HCT116 (cell line): Measurements from ENCODE around the gene IQCB1. TPM values are rescaled to one million over a fixed set of nuclear protein-coding genes. Genes with fewer than 3 reads are reported as not detected.
"Not testable (repeated sequence)": the region's sequence is repeated elsewhere in the genome, so short reads cannot be mapped to it uniquely, and the experiment has no call there.

Experiments
- ATAC-seq: fragments of 200-7000 bp; cut with Tn5 transposase; 2 replicates; pipeline ENCODE4 v1.9.1; 2020; ENCODE audit warnings: mild to moderate bottlenecking, moderate library complexity
- BruUV-seq: library from RNA; stranded (reverse); fragments of 400-500 nt; replicated peaks from 2 replicates; lab custom pipeline; 2021; lab: Mats Ljungman, UMichigan
- CTCF ChIA-PET: fragments of 300-600 bp; sonication (Branson Sonifier 250); formaldehyde crosslinking; loops from one replicate; lab custom pipeline; 2021; ENCODE audit warnings: antibody characterized with exemption; lab: Charles Lee
- POLR2A ChIA-PET: fragments of 300-600, 350-600 bp; sonication (Branson Sonifier 250); formaldehyde crosslinking; loops from one replicate; lab custom pipeline; 2021; ENCODE audit warnings: antibody characterized with exemption; lab: Charles Lee
- RAD21 ChIA-PET, 2 experiments: fragments of 300-600 bp; sonication (Branson Sonifier 250); formaldehyde crosslinking; loops; one replicate each; lab custom pipeline; 2023; ENCODE audit warnings: low total read pairs in 2 of 2; ENCODE audit not compliant: uncharacterized antibody in 2 of 2, unreplicated experiment in 2 of 2, low non-redundant PET in 1 of 2; lab: Charles Lee
- DNase-seq: peaks from one replicate; pipeline ENCODE4 v3.0.0-alpha.2; 2010; ENCODE audit warnings: low read depth, low spot score
- H2AFZ ChIP-seq: fragments of 200-600 bp; shearing (Covaris generic), sonication (generic); 2 replicates; pipeline ENCODE4 v1.6.1; 2017; ENCODE audit warnings: low read depth, mixed run types, mixed read lengths, antibody characterized with exemption, low read length; ENCODE audit not compliant: poor library complexity, severe bottlenecking
- H3K27ac ChIP-seq: 2 replicates; pipeline ENCODE4 v1.5.1; 2012; ENCODE audit warnings: low read depth, low read length
- H3K27me3 ChIP-seq: fragments of 200-600 bp; sonication (generic); 2 replicates; pipeline ENCODE4 v1.6.1; 2016; ENCODE audit warnings: mixed run types, low read length, mixed read lengths; ENCODE audit not compliant: insufficient read depth
- H3K36me3 ChIP-seq, 2 experiments: fragments of 200-500 bp in 1 of 2; fragments of 200-600 bp in 1 of 2; sonication (Bioruptor generic) in 1 of 2; sonication (generic) in 1 of 2; 2 replicates each; pipeline versions ENCODE4 v1.5.1 to v1.6.1; 2014 to 2016; ENCODE audit warnings: low read length in 2 of 2, inconsistent platforms in 1 of 2, mixed read lengths in 1 of 2, mixed run types in 1 of 2; ENCODE audit not compliant: insufficient read depth in 2 of 2, control insufficient read depth in 1 of 2
- H3K4me1 ChIP-seq, 2 experiments: fragments of 200-600 bp in 1 of 2; sonication (generic) in 1 of 2; 2 replicates each; pipeline versions ENCODE4 v1.5.1 to v1.6.1; 2012 to 2017; ENCODE audit warnings: low read length in 2 of 2, inconsistent platforms in 1 of 2, mild to moderate bottlenecking in 1 of 2, mixed read lengths in 1 of 2, mixed run types in 1 of 2, moderate library complexity in 1 of 2; ENCODE audit not compliant: insufficient read depth in 2 of 2, control insufficient read depth in 1 of 2
- H3K4me2 ChIP-seq: fragments of 200-600 bp; sonication (generic); 2 replicates; pipeline ENCODE4 v1.6.1; 2017; ENCODE audit warnings: mixed run types, low read length, mixed read lengths
- H3K4me3 ChIP-seq, 2 experiments: fragments of 200-600 bp in 1 of 2; sonication (generic) in 1 of 2; replicated peaks in 1 of 2; 2 replicates each; pipeline ENCODE4 v1.5.1; 2011 to 2016; ENCODE audit warnings: low read length in 2 of 2, control low read depth in 1 of 2, low read depth in 1 of 2, mild to moderate bottlenecking in 1 of 2, mixed read lengths in 1 of 2, mixed run types in 1 of 2
- H3K79me2 ChIP-seq: fragments of 200-600 bp; sonication (generic); 2 replicates; pipeline ENCODE4 v1.6.1; 2017; ENCODE audit warnings: mild to moderate bottlenecking, mixed run types, low read length, moderate library complexity, mixed read lengths; ENCODE audit not compliant: insufficient read depth
- H3K9ac ChIP-seq: fragments of 200-600 bp; sonication (generic); 2 replicates; pipeline ENCODE4 v1.6.1; 2016; ENCODE audit warnings: low read length, mixed read lengths
- H3K9me2 ChIP-seq: fragments of 200-600 bp; sonication (generic), shearing (Covaris generic); 2 replicates; pipeline ENCODE4 v1.6.1; 2017; ENCODE audit warnings: mixed run types, mild to moderate bottlenecking, moderate library complexity; ENCODE audit not compliant: insufficient read depth
- H3K9me3 ChIP-seq, 2 experiments: fragments of 200-500 bp in 1 of 2; fragments of 200-600 bp in 1 of 2; sonication (Bioruptor generic) in 1 of 2; sonication (generic) in 1 of 2; 2 replicates each; pipeline ENCODE4 v1.6.1; 2014 to 2017; ENCODE audit warnings: low read length in 2 of 2, mixed read lengths in 2 of 2, inconsistent platforms in 1 of 2, low read depth in 1 of 2, mild to moderate bottlenecking in 1 of 2, mixed run types in 1 of 2, moderate library complexity in 1 of 2; ENCODE audit not compliant: control insufficient read depth in 1 of 2, insufficient read depth in 1 of 2
- H4K20me1 ChIP-seq: fragments of 200-600 bp; sonication (generic), shearing (Covaris generic); 2 replicates; pipeline ENCODE4 v1.6.1; 2017; ENCODE audit warnings: mixed run types, mild to moderate bottlenecking, moderate library complexity; ENCODE audit not compliant: insufficient read depth
- CBX3 ChIP-seq: IDR thresholded peaks from 2 replicates; pipeline ENCODE4 v1.6.1; 2012; ENCODE audit warnings: low read depth
- FOSL1 ChIP-seq: IDR thresholded peaks from 2 replicates; pipeline ENCODE4 v1.6.1; 2012; ENCODE audit warnings: low read depth
- POLR2A ChIP-seq: IDR thresholded peaks from 2 replicates; pipeline ENCODE4 v1.7.0; 2011; ENCODE audit warnings: borderline replicate concordance; ENCODE audit not compliant: insufficient read depth, insufficient read length; ENCODE audit errors: extremely low read depth
- RAD21 ChIP-seq: IDR thresholded peaks from 2 replicates; pipeline ENCODE4 v1.6.1; 2012; ENCODE audit warnings: low read depth, mild to moderate bottlenecking
- SIN3A ChIP-seq: IDR thresholded peaks from 2 replicates; pipeline ENCODE4 v1.6.1; 2012; ENCODE audit warnings: low read depth
- SP1 ChIP-seq: IDR thresholded peaks from 2 replicates; pipeline ENCODE4 v1.6.1; 2012; ENCODE audit warnings: low read depth
- SRF ChIP-seq: IDR thresholded peaks from 2 replicates; pipeline ENCODE4 v1.6.1; 2012; ENCODE audit warnings: low read depth
- intact Hi-C: fragments of 100-400 bp; cut with micrococcal nuclease; formaldehyde crosslinking; loops from 2 replicates; pipeline ENCODE4 v1.10.0; 2022
- total RNA-seq: library from RNA; stranded (reverse); gene quantifications from one replicate; pipeline ENCODE4 v1.2.1, GENCODE V29; 2021; ENCODE audit not compliant: unreplicated experiment
- TF ChIP-seq, protein P1 (sequence below): IDR thresholded peaks from 2 replicates; pipeline ENCODE4 v1.6.1; 2012
- TF ChIP-seq, protein P2 (sequence below): IDR thresholded peaks from 2 replicates; pipeline ENCODE4 v1.6.1; 2012

Gene IQCB1
- total RNA-seq, 1 experiment from 2014 or later = 22.2 TPM

DNA sequence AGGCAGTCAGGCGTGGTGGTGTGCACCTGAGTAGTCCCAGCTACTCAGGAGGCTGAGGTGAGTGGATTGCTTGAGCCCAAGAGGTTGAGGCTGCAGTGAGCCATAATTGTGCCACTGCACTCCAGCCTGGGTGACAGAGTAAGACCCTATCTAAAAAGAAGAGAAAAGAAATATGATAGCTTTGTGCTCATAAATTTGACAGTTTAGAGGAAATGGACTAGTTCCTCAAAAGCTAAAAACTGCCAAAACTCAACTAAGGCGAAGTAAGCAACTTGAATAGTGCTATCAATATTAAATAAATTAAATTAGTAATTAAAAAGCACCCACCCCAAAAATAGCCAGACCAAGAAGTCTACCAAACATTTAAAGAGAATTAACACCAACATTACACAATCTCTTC is 34.9 kb upstream of the IQCB1 start:
- ATAC-seq (no peak), DNase-seq (no peak)
- Histone ChIP-seq H3K27ac (no peak overlapping the region), H3K27me3 (no peaks in the 10 kb centered on the region), H3K4me1 (no peaks in the 10 kb centered on the region), H3K36me3 (no peaks in the 10 kb centered on the region), H3K9ac (no peak overlapping the region), H3K79me2 (no peaks in the 10 kb centered on the region), H3K4me2 (no peak overlapping the region), H3K4me3 (no peak overlapping the region), H3K9me3 (no peaks in the 10 kb centered on the region), H4K20me1 (no peaks in the 10 kb centered on the region), H2AFZ (no peak overlapping the region), H3K9me2 (no peaks in the 10 kb centered on the region)
- ChIA-PET RAD21 (no interaction called here), POLR2A (no interaction called here), CTCF (no interaction called here)
- no TSS peak for BruUV-seq
- intact Hi-C loops = loop anchor here (10.0 kb wide), 1 partner anchor 385 kb away; no protein-coding TSS in a partner anchor
- no peak for TF ChIP-seq POLR2A
- no peak for TF ChIP-seq SRF
- TF ChIP-seq FOSL1 = no peak

DNA sequence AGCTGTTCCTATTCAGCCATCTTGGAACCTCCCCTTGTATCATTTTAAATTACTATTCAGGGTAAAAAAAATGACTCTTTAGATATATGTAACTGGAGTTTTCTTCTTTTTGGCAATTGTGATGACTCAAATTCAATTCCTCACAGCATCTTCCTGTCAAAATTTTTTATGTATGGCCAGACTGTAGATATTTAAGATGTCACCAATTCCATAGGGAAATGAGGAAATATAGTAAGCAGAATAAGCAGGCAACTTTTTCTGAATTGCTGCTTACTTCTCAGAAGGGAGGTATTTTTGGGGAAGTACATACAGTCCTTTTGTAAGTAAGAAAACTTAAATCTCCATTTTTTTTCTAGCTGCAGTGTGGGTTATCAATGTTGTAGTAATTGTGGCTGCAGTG is 28.9 kb upstream of the IQCB1 start:
- Histone ChIP-seq H3K9me2 (no peaks in the 10 kb centered on the region), H3K27me3 (no peaks in the 10 kb centered on the region), H3K9ac (no peak overlapping the region), H3K27ac (no peak overlapping the region), H3K4me3 (no peak overlapping the region), H4K20me1 (no peaks in the 10 kb centered on the region), H3K4me2 (no peak overlapping the region), H2AFZ (no peak overlapping the region), H3K79me2 (no peaks in the 10 kb centered on the region), H3K9me3 (no peaks in the 10 kb centered on the region), H3K36me3 (no peaks in the 10 kb centered on the region), H3K4me1 (no peaks in the 10 kb centered on the region)
- ATAC-seq = no peak
- no TSS peak for BruUV-seq
- TF ChIP-seq RAD21 (no peak), SP1 (no peak), CBX3 (no peak), SRF (no peak), FOSL1 (no peak), SIN3A (no peak)
- TF ChIP-seq, protein P1, sequence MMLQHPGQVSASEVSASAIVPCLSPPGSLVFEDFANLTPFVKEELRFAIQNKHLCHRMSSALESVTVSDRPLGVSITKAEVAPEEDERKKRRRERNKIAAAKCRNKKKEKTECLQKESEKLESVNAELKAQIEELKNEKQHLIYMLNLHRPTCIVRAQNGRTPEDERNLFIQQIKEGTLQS = no peak
- TF ChIP-seq, protein P2, sequence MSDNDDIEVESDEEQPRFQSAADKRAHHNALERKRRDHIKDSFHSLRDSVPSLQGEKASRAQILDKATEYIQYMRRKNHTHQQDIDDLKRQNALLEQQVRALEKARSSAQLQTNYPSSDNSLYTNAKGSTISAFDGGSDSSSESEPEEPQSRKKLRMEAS = no peak
- no peak for DNase-seq
- ChIA-PET POLR2A (no interaction called here), CTCF (no interaction called here), RAD21 (no interaction called here)
- intact Hi-C loops = no loop called here

DNA sequence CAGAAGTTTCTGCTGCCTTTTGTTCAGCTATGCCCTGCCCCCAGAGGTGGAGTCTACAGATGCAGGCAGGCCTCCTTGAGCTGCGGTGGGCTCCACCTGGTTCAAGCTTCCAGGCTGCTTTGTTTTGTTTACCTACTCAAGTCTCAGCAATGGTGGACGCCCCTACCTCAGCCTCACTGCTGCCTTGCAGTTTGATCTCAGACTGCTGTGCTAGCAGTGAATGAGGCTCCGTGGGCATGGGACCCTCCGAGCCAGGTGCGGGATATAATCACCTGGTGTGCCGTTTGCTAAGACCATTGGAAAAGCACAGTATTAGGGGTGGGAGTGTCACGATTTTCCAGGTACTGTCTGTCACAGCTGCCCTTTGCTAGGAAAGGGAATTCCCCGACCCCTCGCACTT is 28.4 kb upstream of the IQCB1 start:
- BruUV-seq, H3K27me3 ChIP-seq, H3K9ac ChIP-seq, H4K20me1 ChIP-seq, ATAC-seq, H3K36me3 ChIP-seq, H3K4me2 ChIP-seq, H2AFZ ChIP-seq, CTCF ChIA-PET, H3K9me2 ChIP-seq, H3K79me2 ChIP-seq, intact Hi-C loops, POLR2A ChIA-PET, H3K27ac ChIP-seq, H3K4me3 ChIP-seq, H3K4me1 ChIP-seq, H3K9me3 ChIP-seq, RAD21 ChIA-PET, DNase-seq: not testable (repeated sequence)

DNA sequence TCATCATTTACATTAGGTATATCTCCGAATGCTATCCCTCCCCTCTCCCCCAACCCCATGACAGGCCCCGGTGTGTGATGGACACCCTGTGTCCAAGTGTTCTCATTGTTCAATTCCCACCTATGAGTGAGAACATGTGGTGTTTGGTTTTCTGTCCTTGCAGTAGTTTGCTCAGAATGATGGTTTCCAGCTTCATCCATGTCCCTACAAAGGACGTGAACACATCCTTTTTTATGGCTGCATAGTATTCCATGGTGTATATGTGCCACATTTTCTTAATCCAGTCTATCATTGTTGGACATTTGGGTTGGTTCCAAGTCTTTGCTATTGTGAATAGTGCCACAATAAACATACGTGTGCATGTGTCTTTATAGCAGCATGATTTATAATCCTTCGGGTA is 22.9 kb upstream of the IQCB1 start:
- H3K4me2 ChIP-seq, intact Hi-C loops, CTCF ChIA-PET, H3K36me3 ChIP-seq, H3K27me3 ChIP-seq, H3K9me2 ChIP-seq, ATAC-seq, H3K9ac ChIP-seq, H3K4me3 ChIP-seq, H3K4me1 ChIP-seq, POLR2A ChIA-PET, RAD21 ChIA-PET, H4K20me1 ChIP-seq, DNase-seq, H3K27ac ChIP-seq, BruUV-seq, H3K9me3 ChIP-seq, H2AFZ ChIP-seq, H3K79me2 ChIP-seq: not testable (repeated sequence)
